Liver (tissue), 9 donors: ENCODE measurements around the gene SLC38A11. TPM values are rescaled to one million over a fixed set of nuclear protein-coding genes. Genes with fewer than 3 reads are reported as not detected.

ENCODE experiments used
- DNase-seq: peaks from one replicate; pipeline ENCODE4 v3.0.0-alpha.2; 2017; ENCODE audit warnings: low spot score
- H3K27ac ChIP-seq, 2 donors: one replicate each; pipeline ENCODE4 v1.7.0; 2013; ENCODE audit warnings: inconsistent platforms in 2 of 2, low read length in 2 of 2, control low read depth in 1 of 2, low read depth in 1 of 2, mild to moderate bottlenecking in 1 of 2
- H3K27me3 ChIP-seq, 4 donors: one replicate each; pipeline versions ENCODE4 v1.6.1 to v1.7.0; 2013; ENCODE audit warnings: low read length in 3 of 4, inconsistent platforms in 1 of 4, mild to moderate bottlenecking in 1 of 4, moderate library complexity in 1 of 4; ENCODE audit not compliant: control insufficient read depth in 4 of 4, insufficient read depth in 4 of 4
- H3K36me3 ChIP-seq, 4 donors: one replicate each; pipeline versions ENCODE4 v1.6.1 to v1.7.0; 2013; ENCODE audit warnings: low read length in 3 of 4, mild to moderate bottlenecking in 3 of 4, low read depth in 1 of 4, moderate library complexity in 1 of 4; ENCODE audit not compliant: control insufficient read depth in 4 of 4, insufficient read depth in 3 of 4
- H3K4me1 ChIP-seq, 4 donors: one replicate each; pipeline versions ENCODE4 v1.6.1 to v1.7.0; 2013; ENCODE audit warnings: low read length in 3 of 4, mild to moderate bottlenecking in 3 of 4, moderate library complexity in 1 of 4; ENCODE audit not compliant: control insufficient read depth in 4 of 4, insufficient read depth in 4 of 4
- H3K4me3 ChIP-seq, 3 donors: one replicate each; pipeline versions ENCODE4 v1.6.1 to v1.7.0; 2013; ENCODE audit warnings: low read length in 3 of 3, control low read depth in 1 of 3, low read depth in 1 of 3, mild to moderate bottlenecking in 1 of 3
- H3K9ac ChIP-seq, 2 donors: one replicate each; pipeline ENCODE4 v1.7.0; 2013; ENCODE audit warnings: low read length in 2 of 2, mild to moderate bottlenecking in 2 of 2, moderate library complexity in 2 of 2, control low read depth in 1 of 2, low read depth in 1 of 2
- H3K9me3 ChIP-seq, 4 donors: one replicate each; pipeline versions ENCODE4 v1.6.1 to v1.7.0; 2013; ENCODE audit warnings: low read length in 3 of 4; ENCODE audit not compliant: control insufficient read depth in 4 of 4
- ATF3 ChIP-seq: IDR thresholded peaks from 2 replicates; pipeline ENCODE4 v1.6.1; 2016; ENCODE audit warnings: antibody characterized with exemption
- CTCF ChIP-seq: fragments of 150-350 bp; IDR thresholded peaks from 2 replicates; pipeline ENCODE4 v1.5.1; 2017; ENCODE audit warnings: improper control_type of control experiment, low read depth, low read length; ENCODE audit not compliant: missing input control
- EGR1 ChIP-seq, 2 donors: IDR thresholded peaks; 2 replicates each; pipeline ENCODE4 v1.6.1; 2016 to 2018; ENCODE audit warnings: antibody characterized with exemption in 2 of 2, low read depth in 2 of 2
- FOXA1 ChIP-seq: IDR thresholded peaks from 2 replicates; pipeline ENCODE4 v1.6.1; 2016; ENCODE audit warnings: antibody characterized with exemption
- FOXA2 ChIP-seq: IDR thresholded peaks from 2 replicates; pipeline ENCODE4 v1.6.1; 2016; ENCODE audit warnings: antibody characterized with exemption
- JUND ChIP-seq, 2 donors: IDR thresholded peaks; 2 replicates each; pipeline ENCODE4 v1.6.1; 2016; ENCODE audit warnings: antibody characterized with exemption in 2 of 2
- NR2F2 ChIP-seq: IDR thresholded peaks from 2 replicates; pipeline ENCODE4 v1.6.1; 2016; ENCODE audit warnings: antibody characterized with exemption
- REST ChIP-seq: IDR thresholded peaks from 2 replicates; pipeline ENCODE4 v1.6.1; 2016; ENCODE audit warnings: antibody characterized with exemption, mild to moderate bottlenecking
- RXRA ChIP-seq, 2 donors: IDR thresholded peaks; 2 replicates each; pipeline ENCODE4 v1.6.1; 2017 to 2018; ENCODE audit warnings: antibody characterized with exemption in 2 of 2, mild to moderate bottlenecking in 1 of 2
- SP1 ChIP-seq: IDR thresholded peaks from 2 replicates; pipeline ENCODE4 v1.6.1; 2018; ENCODE audit warnings: antibody characterized with exemption, mild to moderate bottlenecking
- TAF1 ChIP-seq: conservative IDR thresholded peaks from 2 replicates; pipeline ENCODE4 v1.6.1; 2016; ENCODE audit warnings: antibody characterized with exemption, mild to moderate bottlenecking
- ZBTB33 ChIP-seq: IDR thresholded peaks from 2 replicates; pipeline ENCODE4 v1.6.1; 2016; ENCODE audit warnings: antibody characterized with exemption
- WGBS: extraction: QIAGEN DNeasy Blood & Tissue Kit; methylation state at CpG from one replicate; pipeline ENCODE4 v1.1.7; 2013; 5-methylcytosine and 5-hydroxymethylcytosine counted together
- polyA plus RNA-seq, 2 donors: library from polyadenylated mRNA; stranded (reverse) in 1 of 2; unstranded in 1 of 2; fragments of 200-250 nt in 1 of 2; fragments of >200 nt in 1 of 2; fragmentation: Nextera tagmentation in 1 of 2; extraction: Ambion mirVana in 1 of 2; gene quantifications; one replicate each; pipeline versions ENCODE4 v1.2.1 to v1.2.3, GENCODE V29; 2013 to 2015
- total RNA-seq, 2 donors: library from RNA; depleted of rRNA; stranded (reverse); fragments of >200 nt; gene quantifications; one replicate each; pipeline ENCODE4 v1.2.3, GENCODE V29; 2014
- TF ChIP-seq, protein P1 (sequence below): IDR thresholded peaks from 2 replicates; pipeline ENCODE4 v1.6.1; 2016; ENCODE audit warnings: antibody characterized with exemption
- donor health status: healthy.
- donor health status: healthy.
- donor health status: healthy.
- donor health status: healthy.
- donor health status: healthy.

The SLC38A11 gene
- total and polyA plus RNA-seq, 4 donors: 0.54 to 3.3 (median 2.3) TPM

- Histone ChIP-seq H3K9me3 (no peaks in the 10 kb centered on the region), H3K36me3 (no peaks in the 10 kb centered on the region), H3K27me3 (no peaks in the 10 kb centered on the region), H3K4me1 (peaks cover 0 to 28% (median 27%) of the 10 kb centered on the region in 4 donors), H3K9ac (no peak overlapping the region), H3K27ac (no peak overlapping the region), H3K4me3 (no peak overlapping the region)
- 87% methylated on average over 9 of the region's 9 CpGs for WGBS
- TF ChIP-seq FOXA2 (no peak), EGR1 (IDR thresholded peaks at IDR 0.05; ENCODE audit: low read depth in 2 of 2) (no peak), CTCF (no peak), TAF1 (no peak), RXRA (IDR thresholded peaks at IDR 0.05) (no peak), REST (no peak), SP1 (no peak), ZBTB33 (no peak), FOXA1 (no peak), NR2F2 (no peak), JUND (IDR thresholded peaks at IDR 0.05) (no peak), ATF3 (no peak)
- TF ChIP-seq, protein P1, sequence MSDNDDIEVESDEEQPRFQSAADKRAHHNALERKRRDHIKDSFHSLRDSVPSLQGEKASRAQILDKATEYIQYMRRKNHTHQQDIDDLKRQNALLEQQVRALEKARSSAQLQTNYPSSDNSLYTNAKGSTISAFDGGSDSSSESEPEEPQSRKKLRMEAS: no peak
- no peak for DNase-seq
Measured at GRCh38 chr2:164882276-164882675, 73.0 kb downstream of the SLC38A11 start.

GRCh38 chr2:164881524-164881923, 73.8 kb downstream of the SLC38A11 start:
- WGBS: 90% methylated on average over 1 of the region's 1 CpG

More at GRCh38 chr2:164881524-164881923, 73.8 kb downstream of the SLC38A11 start:
- Histone ChIP-seq H3K4me1 (peaks cover under 1 to 34% (median 31%) of the 10 kb centered on the region in 4 donors), H3K9me3 (no peaks in the 10 kb centered on the region), H3K9ac (no peak overlapping the region), H3K36me3 (no peaks in the 10 kb centered on the region), H3K4me3 (no peak overlapping the region), H3K27me3 (no peaks in the 10 kb centered on the region), H3K27ac (no peak overlapping the region)
- no peak for TF ChIP-seq RXRA (IDR thresholded peaks at IDR 0.05)
- no peak for DNase-seq
